ENCODE measurements around the gene IFI35. TPM values are rescaled to one million over a fixed set of nuclear protein-coding genes. Genes with fewer than 3 reads are reported as not detected.

The IFI35 gene
- total RNA-seq, 4 donors from 2014 or later, result 60.1 to 85.8 (median 73.4) TPM

GRCh38 chr17:43028221-43028861, 21.8 kb downstream of the IFI35 start:
- no peak for TF ChIP-seq CTCF (IDR thresholded peaks at IDR 0.05)
- no peak for TF ChIP-seq POLR2A (IDR thresholded peaks at IDR 0.05)
- Histone ChIP-seq H3K36me3 (no peaks in the 10 kb centered on the region), H3K4me3 (no peak overlapping the region), H3K27ac (no peak overlapping the region), H3K27me3 (no peaks in the 10 kb centered on the region), H3K4me1 (peaks cover 0 to 5% (median 1%) of the 10 kb centered on the region in 4 donors), H3K9me3 (no peaks in the 10 kb centered on the region)
- no peak for DNase-seq

- no peaks in the 10 kb centered on the region for H3K36me3 ChIP-seq
- no peak for DNase-seq
- no peak overlapping the region for H3K4me3 ChIP-seq
- H3K4me1 ChIP-seq, result peaks cover 0 to 2% (median 0%) of the 10 kb centered on the region in 4 donors
- H3K9me3 ChIP-seq, result no peaks in the 10 kb centered on the region
- TF ChIP-seq CTCF (IDR thresholded peaks at IDR 0.05), result no peak
- TF ChIP-seq POLR2A (IDR thresholded peaks at IDR 0.05), result no peak
- no peak overlapping the region for H3K27ac ChIP-seq
- no peaks in the 10 kb centered on the region for H3K27me3 ChIP-seq
Observed at GRCh38 chr17:43030137-43030767, 23.7 kb downstream of the IFI35 start.

GRCh38 chr17:43031666-43032065, 25.1 kb downstream of the IFI35 start:
- no peaks in the 10 kb centered on the region for H3K4me1 ChIP-seq
- H3K36me3 ChIP-seq, result no peaks in the 10 kb centered on the region
- no peak for DNase-seq
- no peak overlapping the region for H3K27ac ChIP-seq
- no peak for TF ChIP-seq POLR2A (IDR thresholded peaks at IDR 0.05)
- no peaks in the 10 kb centered on the region for H3K9me3 ChIP-seq
- H3K4me3 ChIP-seq, result no peak overlapping the region
- no peaks in the 10 kb centered on the region for H3K27me3 ChIP-seq

- no peak overlapping the region for H3K27ac ChIP-seq
- TF ChIP-seq POLR2A (IDR thresholded peaks at IDR 0.05), result no peak
- no peak for TF ChIP-seq CTCF (IDR thresholded peaks at IDR 0.05)
Observed at GRCh38 chr17:43033948-43034881, 27.6 kb downstream of the IFI35 start.

GRCh38 chr17:43034894-43035293, 28.3 kb downstream of the IFI35 start:
- Histone ChIP-seq H3K36me3 (no peaks in the 10 kb centered on the region), H3K4me1 (no peaks in the 10 kb centered on the region), H3K4me3 (no peak overlapping the region), H3K27me3 (no peaks in the 10 kb centered on the region), H3K9me3 (no peaks in the 10 kb centered on the region), H3K27ac (no peak overlapping the region)
- TF ChIP-seq POLR2A (IDR thresholded peaks at IDR 0.05) (no peak), CTCF (IDR thresholded peaks at IDR 0.05) (no peak)
- no peak for DNase-seq

More at GRCh38 chr17:43033948-43034881, 27.6 kb downstream of the IFI35 start:
- Histone ChIP-seq H3K4me3 (no peak overlapping the region), H3K27me3 (no peaks in the 10 kb centered on the region), H3K9me3 (no peaks in the 10 kb centered on the region), H3K36me3 (no peaks in the 10 kb centered on the region), H3K4me1 (no peaks in the 10 kb centered on the region)
- no peak for DNase-seq
